Activated CD8-positive, alpha-beta memory T cell treated with anti-CD3 and anti-CD28 coated beads, Interleukin-2, amount 10 ng/mL, durations not matched to agents 7 days and 5 days (primary cell): ENCODE measurements around the gene PPP1R16B. TPM values are rescaled to one million over a fixed set of nuclear protein-coding genes. Genes with fewer than 3 reads are reported as not detected.

Source experiments
- ATAC-seq: fragments of 150-1000 bp; cut with Tn5 transposase; one replicate; pipeline ENCODE4 v1.10.0; 2021; ENCODE audit warnings: moderate library complexity
- CTCF ChIA-PET: fragments of 350-600 bp; sonication (Branson Sonifier 250); formaldehyde crosslinking; loops from one replicate; lab custom pipeline; 2021; ENCODE audit warnings: antibody characterized with exemption; lab: Charles Lee
- DNase-seq: peaks from one replicate; pipeline ENCODE4 v3.0.0-alpha.2; 2020
- H3K27ac Mint-ChIP-seq: one replicate; pipeline ENCODE4 v1.8.0; 2021; ENCODE audit warnings: mild to moderate bottlenecking, mixed read lengths
- H3K27me3 Mint-ChIP-seq: one replicate; pipeline ENCODE4 v1.8.0; 2021; ENCODE audit warnings: mixed read lengths
- H3K36me3 Mint-ChIP-seq: one replicate; pipeline ENCODE4 v1.8.0; 2021; ENCODE audit warnings: mild to moderate bottlenecking, mixed read lengths
- H3K4me1 Mint-ChIP-seq: one replicate; pipeline ENCODE4 v1.8.0; 2021; ENCODE audit warnings: mixed read lengths
- H3K4me3 Mint-ChIP-seq: one replicate; pipeline ENCODE4 v1.8.0; 2021; ENCODE audit warnings: mild to moderate bottlenecking, moderate library complexity, mixed read lengths
- H3K9me3 Mint-ChIP-seq: one replicate; pipeline ENCODE4 v1.8.0; 2022; ENCODE audit warnings: low read depth, mixed read lengths
- total RNA-seq, 2 experiments: library from RNA; stranded (reverse); gene quantifications; one replicate each; pipeline ENCODE4 v1.2.3, GENCODE V29; 2021

The PPP1R16B gene
- total RNA-seq, 2 experiments from 2014 or later = 86.5 to 128 TPM

DNA sequence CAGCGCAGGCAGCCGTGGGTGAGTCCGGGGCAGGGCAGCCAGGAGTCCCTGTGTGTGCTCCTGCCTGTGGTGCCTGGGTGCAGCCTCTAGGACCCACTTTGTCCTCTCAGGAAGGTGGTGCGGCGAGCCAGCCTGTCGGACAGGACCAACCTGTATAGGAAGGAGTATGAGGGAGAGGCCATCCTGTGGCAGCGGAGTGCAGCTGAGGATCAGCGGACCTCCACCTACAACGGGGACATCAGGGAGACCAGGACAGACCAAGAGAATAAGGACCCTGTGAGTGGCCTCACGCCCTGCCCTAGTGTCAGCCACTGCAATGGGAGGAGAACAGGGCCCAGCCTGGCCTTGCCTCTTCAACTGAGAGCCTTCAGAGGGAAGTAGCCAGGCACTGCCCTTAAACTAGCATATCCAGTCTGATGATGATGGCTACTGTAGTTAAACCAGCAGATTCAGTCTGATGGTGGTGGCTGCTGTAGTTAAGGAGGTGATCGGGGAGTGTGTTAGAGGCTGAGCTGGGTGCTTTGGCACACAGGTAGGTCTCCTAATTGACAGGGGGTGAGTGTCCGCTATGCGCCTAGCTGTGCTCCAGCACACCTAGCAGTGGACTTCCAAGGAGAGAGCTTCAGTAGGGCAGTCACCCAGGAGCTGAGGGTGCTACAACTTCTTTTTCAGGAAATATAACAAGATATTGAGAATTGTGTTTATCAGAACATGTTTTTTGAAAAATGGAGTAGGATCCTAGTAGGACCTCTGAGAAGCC lies 102.6 kb downstream of the PPP1R16B start:
- Mint-ChIP-seq H3K4me3 (no peak overlapping the region), H3K36me3 (peaks cover 62% of the 10 kb centered on the region), H3K9me3 (peaks cover 9% of the 10 kb centered on the region), H3K27me3 (no peaks in the 10 kb centered on the region), H3K27ac (no peak overlapping the region), H3K4me1 (no peaks in the 10 kb centered on the region)
- CTCF ChIA-PET = no interaction called here
- DNase-seq (no peak), ATAC-seq (no peak)

DNA sequence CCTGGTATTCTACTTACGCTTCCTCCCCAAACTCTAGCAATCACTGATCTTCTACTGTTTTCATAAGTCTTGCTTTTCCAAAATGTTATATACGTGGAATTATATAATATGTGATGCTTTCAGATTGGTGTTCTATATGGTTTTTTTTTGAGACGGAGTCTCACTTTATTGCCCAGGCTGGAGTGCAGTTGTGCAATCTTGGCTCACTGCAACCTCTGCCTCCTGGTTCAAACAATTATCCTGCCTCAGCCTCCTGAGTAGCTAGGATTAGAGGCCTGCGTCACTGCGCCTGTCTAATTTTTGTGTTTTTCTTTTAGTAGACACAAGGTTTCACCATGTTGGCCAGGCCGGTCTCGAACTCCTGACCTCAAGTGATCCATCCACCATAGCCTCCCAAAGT lies 109.9 kb downstream of the PPP1R16B start:
- Mint-ChIP-seq H3K27ac (no peak overlapping the region), H3K4me1 (no peaks in the 10 kb centered on the region), H3K9me3 (no peaks in the 10 kb centered on the region), H3K27me3 (no peaks in the 10 kb centered on the region), H3K36me3 (peaks cover 33% of the 10 kb centered on the region), H3K4me3 (no peak overlapping the region)
- CTCF ChIA-PET = no interaction called here
- ATAC-seq (no peak), DNase-seq (no peak)

DNA sequence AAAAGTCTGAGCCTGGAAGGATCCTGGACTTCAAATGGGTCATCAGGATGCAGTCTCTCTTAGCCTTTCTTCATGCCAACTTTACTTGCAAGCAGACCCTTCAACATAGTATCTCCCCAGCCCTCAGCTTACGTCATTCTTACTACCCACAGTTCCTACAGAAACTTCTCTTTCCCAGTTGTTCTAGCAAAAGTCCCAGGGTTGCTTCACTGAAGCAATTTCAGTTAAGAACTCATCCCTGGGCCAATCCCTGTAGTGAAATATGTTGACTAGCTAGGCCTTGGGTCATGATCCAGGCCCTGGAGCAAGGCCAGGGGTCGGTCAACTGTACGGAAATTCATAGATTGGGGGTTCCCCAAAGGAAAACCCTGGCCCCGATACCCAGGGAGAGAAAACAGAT lies 112.2 kb downstream of the PPP1R16B start:
- ATAC-seq = no peak
- Mint-ChIP-seq H3K4me3 (no peak overlapping the region), H3K27me3 (no peaks in the 10 kb centered on the region), H3K36me3 (peaks cover 33% of the 10 kb centered on the region), H3K4me1 (peaks cover 5% of the 10 kb centered on the region), H3K9me3 (no peaks in the 10 kb centered on the region), H3K27ac (no peak overlapping the region)
- no peak for DNase-seq
- CTCF ChIA-PET = interaction anchor here (1.0 kb wide), 1 partner anchor 8 kb away, joined by 3 read pairs; the partner anchor contains the start of gene FAM83D

DNA sequence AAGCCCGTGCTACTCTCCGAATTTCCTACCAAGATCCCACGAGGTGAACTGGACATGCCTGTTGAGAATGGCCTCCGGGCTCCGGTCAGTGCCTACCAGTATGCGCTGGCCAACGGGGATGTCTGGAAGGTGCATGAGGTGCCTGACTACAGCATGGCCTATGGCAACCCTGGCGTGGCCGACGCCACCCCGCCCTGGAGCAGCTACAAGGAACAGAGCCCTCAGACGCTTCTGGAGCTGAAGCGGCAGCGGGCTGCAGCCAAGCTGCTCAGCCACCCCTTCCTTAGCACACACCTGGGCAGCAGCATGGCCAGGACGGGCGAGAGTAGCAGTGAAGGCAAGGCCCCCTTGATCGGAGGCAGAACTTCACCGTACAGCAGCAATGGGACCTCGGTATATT lies 112.7 kb downstream of the PPP1R16B start:
- CTCF ChIA-PET = interaction anchor here (1.0 kb wide), 2 partner anchors 8 to 19 kb away, joined by 3 read pairs; partner anchors contain the start of gene FAM83D
- Mint-ChIP-seq H3K4me3 (no peak overlapping the region), H3K9me3 (no peaks in the 10 kb centered on the region), H3K27ac (no peak overlapping the region), H3K36me3 (peaks cover 34% of the 10 kb centered on the region), H3K4me1 (peaks cover 5% of the 10 kb centered on the region), H3K27me3 (no peaks in the 10 kb centered on the region)
- ATAC-seq (no peak), DNase-seq (no peak)

DNA sequence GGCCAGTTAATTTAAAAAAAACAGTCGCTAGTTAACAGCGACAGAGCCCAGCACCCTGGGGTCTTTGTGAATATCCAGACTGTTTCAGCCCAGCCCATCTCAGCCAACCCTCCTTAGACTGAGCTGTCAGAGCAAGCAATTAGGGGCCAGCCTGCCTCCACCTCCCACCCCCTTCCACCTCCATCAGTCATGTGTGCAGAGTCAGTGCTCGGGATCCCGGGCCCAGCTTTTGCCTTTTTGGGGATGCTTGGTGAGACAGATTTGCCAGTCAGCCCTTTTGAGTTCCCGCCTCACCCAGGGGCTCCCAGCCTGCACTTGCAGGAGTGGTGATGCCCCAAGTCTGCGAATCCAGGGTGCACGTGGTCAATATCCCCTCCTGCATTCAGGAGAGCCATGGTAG lies 114.2 kb downstream of the PPP1R16B start:
- no peak overlapping the region for H3K27ac Mint-ChIP-seq
- no peak for DNase-seq
- no peak for ATAC-seq
- peaks cover 27% of the 10 kb centered on the region for H3K36me3 Mint-ChIP-seq
- no peaks in the 10 kb centered on the region for H3K9me3 Mint-ChIP-seq
- H3K4me3 Mint-ChIP-seq = no peak overlapping the region
- peaks cover 5% of the 10 kb centered on the region for H3K4me1 Mint-ChIP-seq
- no peaks in the 10 kb centered on the region for H3K27me3 Mint-ChIP-seq
- CTCF ChIA-PET = no interaction called here

DNA sequence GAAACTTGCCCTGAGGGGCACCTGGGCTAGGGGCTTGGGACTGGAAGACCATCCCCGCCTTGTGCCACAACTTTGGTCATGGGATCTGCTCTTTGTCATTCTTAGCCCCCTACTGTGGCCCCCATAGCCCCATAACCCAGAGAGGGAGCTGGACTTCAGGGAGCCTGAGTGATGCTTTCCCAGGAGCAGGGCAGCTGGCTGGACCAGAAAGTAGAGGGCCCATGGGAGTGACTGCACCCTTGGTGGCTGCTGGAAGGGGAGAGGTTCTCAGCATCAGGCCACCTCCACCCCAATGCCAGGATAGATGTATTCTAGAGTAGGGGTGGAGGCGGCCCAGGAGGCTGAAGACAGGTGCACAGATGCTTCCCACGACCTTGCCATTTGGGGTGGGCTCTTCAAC lies 114.9 kb downstream of the PPP1R16B start:
- peaks cover 22% of the 10 kb centered on the region for H3K36me3 Mint-ChIP-seq
- CTCF ChIA-PET = no interaction called here
- H3K27me3 Mint-ChIP-seq = no peaks in the 10 kb centered on the region
- H3K27ac Mint-ChIP-seq = no peak overlapping the region
- no peak overlapping the region for H3K4me3 Mint-ChIP-seq
- DNase-seq (no peak), ATAC-seq (no peak)
- H3K4me1 Mint-ChIP-seq = peaks cover 9% of the 10 kb centered on the region
- H3K9me3 Mint-ChIP-seq = no peaks in the 10 kb centered on the region

DNA sequence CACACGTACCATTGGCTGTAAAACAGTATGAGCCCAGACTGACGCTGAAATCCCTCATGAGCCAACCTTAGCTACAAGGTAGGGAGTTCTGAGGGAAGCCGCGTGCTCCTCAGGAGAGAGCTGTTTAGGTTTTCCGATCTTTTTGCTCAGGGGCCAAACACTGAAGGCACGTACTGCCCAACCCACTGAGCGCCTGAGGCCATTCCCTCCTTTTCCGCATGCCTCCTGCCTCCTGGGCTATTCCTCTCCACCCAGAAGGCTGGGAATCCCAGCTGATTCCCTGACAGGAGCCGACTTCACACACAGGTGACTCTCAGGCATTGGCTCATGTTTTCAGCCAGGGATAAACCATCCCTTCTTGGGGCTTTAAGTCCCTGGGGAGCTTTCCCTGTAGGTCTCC lies 115.4 kb downstream of the PPP1R16B start:
- CTCF ChIA-PET = no interaction called here
- ATAC-seq (no peak), DNase-seq (no peak)
- H3K4me3 Mint-ChIP-seq = no peak overlapping the region
- H3K36me3 Mint-ChIP-seq = peaks cover 18% of the 10 kb centered on the region
- H3K9me3 Mint-ChIP-seq = no peaks in the 10 kb centered on the region
- H3K27me3 Mint-ChIP-seq = no peaks in the 10 kb centered on the region
- H3K4me1 Mint-ChIP-seq = peaks cover 12% of the 10 kb centered on the region
- no peak overlapping the region for H3K27ac Mint-ChIP-seq

DNA sequence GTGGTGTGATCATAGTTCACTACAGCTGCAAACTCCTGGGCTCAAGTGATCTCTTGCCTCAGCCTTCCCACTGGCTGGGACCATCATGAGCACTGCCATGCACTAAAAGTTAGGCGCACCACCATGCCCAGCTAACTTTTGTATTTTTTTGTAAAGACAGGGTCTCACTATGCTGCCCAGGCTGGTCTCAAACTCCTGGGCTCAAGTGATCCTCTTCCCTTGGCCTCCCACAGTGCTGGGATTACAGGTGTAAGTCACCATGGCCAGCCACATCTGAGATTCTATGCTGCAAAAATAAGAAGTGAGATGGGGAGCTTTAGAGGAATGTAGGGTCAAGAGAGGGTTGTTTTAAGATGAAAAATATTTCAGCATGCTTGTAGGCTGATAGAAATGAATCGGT lies 119.2 kb downstream of the PPP1R16B start:
- Mint-ChIP-seq H3K4me1 (peaks cover 31% of the 10 kb centered on the region), H3K27ac (no peak overlapping the region)
- CTCF ChIA-PET = interaction anchor here (0.6 to 11.5 kb wide), 5 partner anchors 24 to 198 kb away, joined by 3 to 131 read pairs (median 4); partner anchors contain the start of gene DHX35

DNA sequence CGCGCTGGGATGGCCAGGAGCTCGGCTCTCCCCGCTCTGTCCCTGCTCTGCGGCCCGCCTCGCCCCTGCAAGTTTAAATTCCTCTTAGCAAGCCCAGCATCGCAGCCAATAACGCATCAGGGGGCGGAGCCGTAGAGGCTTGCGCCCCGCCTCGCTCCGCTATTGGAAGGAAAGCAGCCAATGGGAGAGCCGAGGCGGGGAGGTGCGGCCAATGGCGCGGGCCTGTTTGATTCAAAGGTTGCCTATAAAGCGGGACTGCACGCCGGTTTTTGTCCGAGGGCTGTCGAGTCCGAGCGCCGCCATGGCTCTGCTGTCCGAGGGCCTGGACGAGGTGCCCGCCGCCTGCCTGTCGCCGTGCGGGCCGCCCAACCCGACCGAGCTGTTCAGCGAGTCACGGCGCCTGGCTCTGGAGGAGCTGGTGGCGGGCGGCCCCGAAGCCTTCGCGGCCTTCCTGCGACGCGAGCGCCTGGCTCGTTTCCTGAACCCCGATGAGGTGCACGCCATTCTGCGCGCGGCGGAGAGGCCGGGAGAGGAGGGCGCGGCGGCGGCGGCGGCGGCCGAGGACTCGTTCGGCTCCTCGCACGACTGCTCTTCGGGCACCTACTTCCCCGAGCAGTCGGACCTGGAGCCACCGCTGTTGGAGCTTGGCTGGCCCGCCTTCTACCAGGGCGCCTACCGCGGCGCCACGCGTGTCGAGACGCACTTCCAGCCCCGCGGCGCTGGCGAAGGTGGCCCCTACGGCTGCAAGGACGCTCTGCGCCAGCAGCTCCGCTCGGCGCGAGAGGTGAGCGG lies 120.8 kb downstream of the PPP1R16B start, which contains the start of gene FAM83D:
Gene FAM83D, plus strand, starts transcription at position 276 of the 792 bp plus-strand sequence. Its CDS starts 26 bp downstream, at position 302.
- peak within 1 kb of the TSS; percentile 81 for H3K4me3 Mint-ChIP-seq
- ATAC-seq (peak; percentile 97), DNase-seq (peak; percentile 98)
- H3K27me3 Mint-ChIP-seq = no peaks in the 10 kb centered on the region
- peak within 1 kb of the TSS; percentile 72 for H3K27ac Mint-ChIP-seq
- CTCF ChIA-PET = interaction anchor here (0.6 to 11.5 kb wide), 24 partner anchors 8 to 176 kb away, joined by 3 to 131 read pairs (median 3); partner anchors contain the start of genes DHX35 and PPP1R16B
- H3K36me3 Mint-ChIP-seq = peaks cover 30% of the 10 kb centered on the region
- peaks cover 42% of the 10 kb centered on the region for H3K4me1 Mint-ChIP-seq
- no peaks in the 10 kb centered on the region for H3K9me3 Mint-ChIP-seq

More for the DNA sequence above, 119.2 kb downstream of the PPP1R16B start:
- Mint-ChIP-seq H3K4me3 (no peak overlapping the region), H3K9me3 (no peaks in the 10 kb centered on the region), H3K27me3 (no peaks in the 10 kb centered on the region), H3K36me3 (peaks cover 21% of the 10 kb centered on the region)
- ATAC-seq (no peak), DNase-seq (no peak)

DNA sequence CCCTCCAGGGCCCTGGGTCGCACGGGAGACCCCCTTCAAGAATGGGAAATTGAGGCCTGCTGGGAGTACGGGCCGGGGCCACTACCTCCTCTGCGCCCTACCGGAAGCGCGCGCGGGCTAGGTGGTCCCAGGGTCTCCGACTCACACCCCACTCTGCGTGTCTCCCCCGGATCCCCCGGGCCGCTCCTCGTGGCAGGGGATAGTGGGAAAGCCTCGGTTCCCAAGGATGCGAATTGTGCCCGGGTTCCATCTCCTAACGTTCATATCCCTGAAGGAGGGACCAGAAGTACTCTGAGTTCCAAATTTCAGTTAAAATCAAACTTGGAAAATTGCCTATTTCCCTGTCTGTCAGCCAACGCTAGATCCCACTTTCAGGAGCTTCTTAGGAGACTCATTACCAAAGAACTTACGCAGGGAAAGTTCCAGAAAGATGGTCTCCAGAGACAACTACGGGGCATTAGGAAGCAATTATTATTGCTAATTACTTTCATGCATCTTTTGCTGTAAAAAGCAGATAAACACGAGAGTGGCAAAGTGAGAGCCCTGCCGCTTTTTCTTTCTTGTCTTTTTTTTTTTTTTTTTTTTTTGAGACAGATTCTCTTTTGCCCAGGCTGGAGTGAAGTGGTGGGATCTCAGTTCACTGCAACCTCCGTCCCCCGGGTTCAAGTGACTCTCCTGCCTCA lies 121.6 kb downstream of the PPP1R16B start:
- Mint-ChIP-seq H3K27me3 (no peaks in the 10 kb centered on the region), H3K9me3 (no peaks in the 10 kb centered on the region), H3K4me3 (peak overlapping the region; percentile 81), H3K4me1 (peaks cover 46% of the 10 kb centered on the region), H3K27ac (peak overlapping the region; percentile 72), H3K36me3 (peaks cover 30% of the 10 kb centered on the region)
- peak; percentile 4 for ATAC-seq
- peak; percentile 48 for DNase-seq
- CTCF ChIA-PET = interaction anchor here (0.7 to 11.5 kb wide), 16 partner anchors 9 to 177 kb away, joined by 3 to 131 read pairs (median 4); partner anchors contain the start of genes DHX35 and PPP1R16B

DNA sequence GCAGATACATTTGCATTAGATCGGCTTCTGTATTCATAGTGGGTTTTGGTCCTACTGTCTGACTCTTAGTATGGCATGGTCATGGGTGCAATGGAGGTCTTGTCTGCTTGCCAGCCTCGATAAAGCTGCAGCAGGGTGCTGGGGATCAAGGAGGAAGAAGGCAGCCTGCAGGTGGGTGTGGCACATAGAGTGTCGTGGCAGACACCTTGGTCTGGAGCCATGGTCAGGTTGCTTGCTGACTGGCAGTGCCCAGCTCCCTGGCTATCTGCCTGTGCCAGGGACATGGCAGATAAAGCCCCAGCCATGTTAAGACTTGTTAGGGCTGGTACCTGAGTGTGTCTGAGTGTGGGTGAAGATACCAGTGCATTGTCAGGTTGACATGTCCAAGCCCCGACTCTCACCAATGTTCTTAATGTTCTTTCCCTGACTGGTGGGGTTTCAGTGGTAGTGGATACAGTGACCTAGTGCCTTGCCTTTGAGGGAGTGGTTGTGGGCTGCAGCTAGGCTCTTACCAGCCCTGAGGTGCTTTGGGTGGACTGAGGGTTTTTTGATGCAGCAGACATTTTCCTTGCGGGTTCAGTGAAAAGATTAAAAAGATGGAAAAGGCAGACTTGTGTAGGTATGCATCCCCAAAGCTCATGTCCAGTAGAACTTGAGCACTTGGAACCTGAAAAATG lies 122.5 kb downstream of the PPP1R16B start:
- peaks cover 30% of the 10 kb centered on the region for H3K36me3 Mint-ChIP-seq
- no peak for ATAC-seq
- peak overlapping the region; percentile 66 for H3K27ac Mint-ChIP-seq
- H3K4me3 Mint-ChIP-seq = peak overlapping the region; percentile 81
- DNase-seq = peak; percentile 51
- no peaks in the 10 kb centered on the region for H3K9me3 Mint-ChIP-seq
- CTCF ChIA-PET = interaction anchor here (0.7 to 11.5 kb wide), 6 partner anchors 8 to 120 kb away, joined by 3 to 131 read pairs (median 6); partner anchors contain the start of gene DHX35
- no peaks in the 10 kb centered on the region for H3K27me3 Mint-ChIP-seq
- peaks cover 53% of the 10 kb centered on the region for H3K4me1 Mint-ChIP-seq

DNA sequence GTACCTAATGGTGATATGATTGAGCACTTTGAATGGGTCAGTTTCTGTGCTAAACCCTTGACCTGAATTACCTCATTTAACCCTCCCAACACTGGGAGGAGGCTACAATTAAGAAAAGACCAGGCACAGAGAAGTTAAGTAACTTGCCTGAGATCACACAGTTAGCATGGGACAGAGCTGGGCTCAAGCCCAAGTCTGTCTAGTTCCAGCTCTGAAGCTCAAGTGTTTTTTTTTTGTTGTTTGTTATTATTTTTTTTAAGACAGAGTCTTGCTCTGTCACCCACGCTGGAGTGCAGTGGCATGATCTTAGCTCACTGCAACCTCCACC lies 124.7 kb downstream of the PPP1R16B start:
- Mint-ChIP-seq H3K9me3 (no peaks in the 10 kb centered on the region), H3K27ac (peak overlapping the region; percentile 20), H3K27me3 (no peaks in the 10 kb centered on the region), H3K4me3 (peak overlapping the region; percentile 20), H3K4me1 (peaks cover 55% of the 10 kb centered on the region), H3K36me3 (peaks cover 33% of the 10 kb centered on the region)
- CTCF ChIA-PET = interaction anchor here (0.7 to 11.5 kb wide), 6 partner anchors 8 to 334 kb away, joined by 3 to 131 read pairs (median 5); partner anchors contain the start of gene DHX35
- ATAC-seq (no peak), DNase-seq (no peak)
